Measurements from ENCODE around the gene CAPZB. TPM values are rescaled to one million over a fixed set of nuclear protein-coding genes. Genes with fewer than 3 reads are reported as not detected.

The CAPZB gene
- total RNA-seq, 1 donor from 2014 or later = 102 TPM

GRCh38 chr1:19423130-19423529, 62.2 kb downstream of the CAPZB start:
- Histone ChIP-seq H3K27me3 (no peaks in the 10 kb centered on the region), H3K36me3 (peaks cover 12 to 15% of the 10 kb centered on the region in 2 donors), H3K4me1 (peaks cover 29 to 83% of the 10 kb centered on the region in 2 donors), H3K4me3 (no peak overlapping the region), H3K27ac (peak overlapping the region; percentile 73 to 74), H3K9me3 (no peaks in the 10 kb centered on the region)
- no peak for TF ChIP-seq CTCF (IDR thresholded peaks at IDR 0.05)
- DNase-seq (ENCODE audit: low spot score in 2 of 2) = no peak
- intact Hi-C loops (cut with DNase I) = no loop called here

DNA sequence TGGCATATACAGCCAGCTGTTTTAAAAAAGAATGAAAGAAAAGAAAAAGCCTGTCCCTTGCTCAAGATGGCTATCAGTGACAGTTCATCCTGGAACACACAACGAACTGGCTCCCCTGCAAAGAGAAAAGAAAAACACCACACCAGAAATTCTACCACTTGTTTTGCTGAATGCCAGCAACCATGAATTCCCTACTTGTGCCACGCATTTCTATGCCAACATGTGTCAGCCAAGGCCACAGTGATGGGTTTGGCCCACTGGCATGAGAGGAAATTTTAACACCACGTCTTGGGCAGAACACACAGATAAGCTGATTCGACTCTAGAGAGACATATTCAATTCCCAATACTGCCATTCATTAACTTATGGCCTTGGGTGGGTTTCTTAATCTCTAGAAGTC, 64.0 kb downstream of the CAPZB start:
- Histone ChIP-seq H3K36me3 (peaks cover 12 to 16% of the 10 kb centered on the region in 2 donors), H3K4me3 (no peak overlapping the region), H3K9me3 (no peaks in the 10 kb centered on the region), H3K4me1 (peaks cover 20 to 78% of the 10 kb centered on the region in 2 donors), H3K27me3 (no peaks in the 10 kb centered on the region), H3K27ac (peak overlapping the region; percentile 20 to 73)
- no peak for TF ChIP-seq CTCF (IDR thresholded peaks at IDR 0.05)
- intact Hi-C loops (cut with DNase I) = no loop called here
- DNase-seq (ENCODE audit: low spot score in 2 of 2) = no peak

DNA sequence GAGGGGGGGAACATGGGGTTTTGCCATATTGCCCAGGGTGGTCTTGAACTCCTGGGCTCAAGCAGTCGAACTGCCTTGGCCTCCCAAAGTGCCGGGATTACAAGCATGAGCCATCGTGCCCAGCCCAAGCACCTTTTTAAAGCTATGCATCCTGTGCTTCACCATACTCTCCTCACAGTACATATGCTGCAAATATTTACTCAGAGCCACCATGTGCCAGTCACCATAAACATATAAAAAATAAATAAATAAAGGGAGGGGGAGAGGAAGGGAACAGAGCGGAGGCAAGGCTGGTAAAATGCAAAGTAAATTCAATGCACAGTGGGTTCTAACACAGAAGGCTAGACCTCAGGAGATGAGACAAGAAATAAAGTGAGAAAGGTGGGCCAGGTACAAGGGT, 64.7 kb downstream of the CAPZB start:
- no peaks in the 10 kb centered on the region for H3K27me3 ChIP-seq
- no peak overlapping the region for H3K4me3 ChIP-seq
- peak overlapping the region; percentile 20 to 73 for H3K27ac ChIP-seq
- DNase-seq (ENCODE audit: low spot score in 2 of 2) = no peak
- H3K9me3 ChIP-seq = no peaks in the 10 kb centered on the region
- H3K4me1 ChIP-seq = peaks cover 16 to 78% of the 10 kb centered on the region in 2 donors
- peaks cover 12 to 16% of the 10 kb centered on the region in 2 donors for H3K36me3 ChIP-seq
- no peak for TF ChIP-seq CTCF (IDR thresholded peaks at IDR 0.05)
- intact Hi-C loops (cut with DNase I) = no loop called here

- Histone ChIP-seq H3K4me3 (no peak overlapping the region), H3K27ac (peak overlapping the region in 1 of 2 donors; percentile 73), H3K9me3 (no peaks in the 10 kb centered on the region), H3K36me3 (peaks cover 12 to 16% of the 10 kb centered on the region in 2 donors), H3K27me3 (no peaks in the 10 kb centered on the region), H3K4me1 (peaks cover 11 to 78% of the 10 kb centered on the region in 2 donors)
- DNase-seq (ENCODE audit: low spot score in 2 of 2) = no peak
- intact Hi-C loops (cut with DNase I) = no loop called here
- TF ChIP-seq CTCF (IDR thresholded peaks at IDR 0.05) = no peak
Measured at GRCh38 chr1:19419691-19420090, 65.6 kb downstream of the CAPZB start.

GRCh38 chr1:19418503-19418971, 66.8 kb downstream of the CAPZB start:
- DNase-seq (ENCODE audit: low spot score in 2 of 2) = no peak
- no peak for TF ChIP-seq CTCF (IDR thresholded peaks at IDR 0.05)
- no peaks in the 10 kb centered on the region for H3K9me3 ChIP-seq
- peaks cover 18 to 79% of the 10 kb centered on the region in 2 donors for H3K4me1 ChIP-seq
- H3K4me3 ChIP-seq = no peak overlapping the region
- intact Hi-C loops (cut with DNase I) = no loop called here
- H3K27me3 ChIP-seq = no peaks in the 10 kb centered on the region
- H3K36me3 ChIP-seq = peaks cover 12 to 16% of the 10 kb centered on the region in 2 donors
- H3K27ac ChIP-seq = peak overlapping the region in 1 of 2 donors; percentile 17
